Measurements from ENCODE around the gene GLRA2.

GLRA2 gene

GRCh38 chrX:14712096-14712495 is 182.8 kb downstream of the GLRA2 start:
- DNase-seq = no peak

GRCh38 chrX:14717949-14718348 is 188.6 kb downstream of the GLRA2 start:
- DNase-seq = no peak

GRCh38 chrX:14718403-14718802 is 189.1 kb downstream of the GLRA2 start:
- no peak for DNase-seq

- DNase-seq = no peak
These were observed 199.7 kb downstream of the GLRA2 start for GRCh38 chrX:14729058-14729457.

- DNase-seq = no peak
These were observed 209.3 kb downstream of the GLRA2 start for GRCh38 chrX:14738643-14739042.

- DNase-seq = no peak
These were observed 224.1 kb downstream of the GLRA2 start for GRCh38 chrX:14753441-14753840.

DNA sequence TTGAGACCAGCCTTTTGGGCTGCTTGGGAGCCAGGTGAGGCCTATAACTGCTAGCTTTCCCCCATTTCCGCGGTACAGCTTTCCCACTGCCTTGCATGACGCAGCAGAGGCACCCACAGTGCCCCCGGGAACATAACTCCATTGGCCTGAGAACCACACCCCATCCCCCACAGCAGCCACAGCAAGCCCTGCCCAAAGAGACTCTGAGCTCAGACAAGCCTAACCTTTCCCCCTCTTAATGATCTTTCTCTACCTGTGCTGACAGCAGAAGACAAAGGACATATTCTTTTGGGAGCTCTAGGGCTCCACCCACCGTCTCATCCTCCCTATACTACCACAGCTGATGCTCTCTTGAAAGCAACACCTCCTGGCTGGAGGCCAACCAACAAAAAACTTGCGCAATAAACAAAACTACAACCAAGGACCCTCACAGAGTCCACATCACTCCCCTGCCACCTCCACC is 228.7 kb downstream of the GLRA2 start:
- no peak for DNase-seq

DNA sequence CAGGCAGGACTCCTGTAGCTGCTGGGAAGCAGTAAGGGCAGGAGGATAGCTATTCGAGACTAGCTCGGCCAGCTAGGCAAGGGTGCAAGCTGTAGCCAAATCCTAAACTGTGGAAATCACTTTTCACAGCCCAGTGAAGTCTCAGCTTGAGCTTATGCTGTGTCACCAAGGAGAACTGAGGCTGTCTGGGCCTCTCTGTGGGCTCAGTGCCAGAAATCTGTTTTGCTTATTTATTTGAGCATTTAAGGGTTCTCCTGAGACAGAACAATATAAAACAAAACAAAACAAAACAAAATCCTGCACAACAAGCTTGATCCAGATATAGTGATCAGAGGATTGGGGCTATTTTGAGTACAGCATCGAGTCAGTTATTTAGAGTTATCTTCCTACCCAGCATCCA is 246.1 kb downstream of the GLRA2 start:
- no peak for DNase-seq

- DNase-seq = no peak
These were observed 247.6 kb downstream of the GLRA2 start for GRCh38 chrX:14776901-14777300.

- no peak for DNase-seq
These were observed 248.2 kb downstream of the GLRA2 start for GRCh38 chrX:14777525-14777924.

DNA sequence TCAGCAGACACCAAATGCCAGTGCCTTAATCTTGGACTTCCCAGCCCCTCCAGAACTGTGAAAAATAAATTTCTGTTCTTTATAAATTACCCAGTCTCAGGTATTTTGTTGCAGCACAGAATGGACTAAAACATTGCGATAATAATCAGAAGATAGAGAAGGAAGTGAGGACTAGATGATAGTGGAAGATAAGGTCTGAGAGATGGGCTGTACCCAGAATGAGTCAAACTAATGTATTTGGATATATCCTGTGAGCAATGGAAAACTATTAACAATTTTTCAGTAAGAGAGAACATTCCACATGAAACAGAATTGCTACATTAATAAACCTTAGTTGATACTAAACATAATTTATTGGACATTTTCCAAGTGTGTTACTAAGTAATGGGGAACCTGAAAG is 250.2 kb downstream of the GLRA2 start:
- no peak for DNase-seq
